Erythroblast (primary cell): ENCODE results near the gene DDX31.

ENCODE experiments used
- GATA1 ChIP-seq: IDR thresholded peaks from 2 replicates; pipeline ENCODE4 v1.6.1; 2011; ENCODE audit warnings: low read depth, mild to moderate bottlenecking, control low read depth, low read length, moderate library complexity
- POLR2A ChIP-seq: IDR thresholded peaks from 2 replicates; pipeline ENCODE4 v1.6.1; 2011; ENCODE audit warnings: mild to moderate bottlenecking, low read length

DNA sequence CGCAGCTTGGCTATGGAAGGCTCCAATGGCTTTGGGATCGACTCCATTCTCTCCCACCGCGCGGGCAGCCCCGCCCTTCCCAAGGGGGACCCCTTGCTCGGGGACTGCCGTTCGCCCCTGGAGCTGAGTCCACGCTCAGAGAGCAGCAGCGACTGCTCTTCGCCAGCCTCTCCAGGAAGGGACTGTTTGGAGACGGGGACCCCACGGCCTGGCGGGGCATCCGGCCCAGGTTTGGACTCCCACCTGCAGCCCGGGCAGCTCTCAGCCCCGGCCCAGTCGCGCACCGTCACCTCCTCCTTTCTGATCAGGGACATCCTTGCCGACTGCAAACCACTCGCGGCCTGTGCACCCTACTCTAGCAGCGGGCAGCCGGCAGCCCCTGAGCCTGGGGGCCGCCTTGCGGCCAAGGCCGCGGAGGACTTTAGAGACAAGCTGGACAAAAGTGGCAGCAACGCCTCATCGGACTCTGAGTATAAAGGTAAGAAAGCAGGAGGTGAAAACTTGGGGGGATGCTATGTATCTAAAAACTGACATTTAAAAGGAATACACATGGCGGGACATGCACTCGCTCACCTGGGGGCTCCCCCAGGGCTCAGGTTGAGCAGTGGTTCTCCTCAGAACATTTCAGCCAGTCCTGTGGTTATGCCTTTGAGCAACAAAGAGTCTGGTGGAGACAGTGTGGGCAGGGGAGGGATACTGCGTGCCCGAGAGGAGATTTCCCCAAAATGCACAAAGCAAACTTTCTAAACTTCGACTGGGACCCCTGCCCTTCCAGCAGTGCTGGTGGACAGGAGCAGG, 86.8 kb downstream of the DDX31 start:
- TF ChIP-seq POLR2A (no peak), GATA1 (no peak)
